Cardiac muscle cell (in vitro differentiated cells and primary cell): ENCODE results near the gene SEPTIN2. TPM values are rescaled to one million over a fixed set of nuclear protein-coding genes. Genes with fewer than 3 reads are reported as not detected.
A peak's percentile ranks its signal among the peaks of the same experiment; 100 is the strongest.

Source experiments
- DNase-seq, 2 donors: peaks; one replicate each; pipeline versions ENCODE4 v3.0.0 to v3.0.0-alpha.2; 2010 to 2017; ENCODE audit warnings: low read depth in 1 of 2, low spot score in 1 of 2
- H3K27ac ChIP-seq: fragments of 200-600 bp; sonication (generic); 2 replicates; pipeline ENCODE4 v1.5.1; 2016
- H3K27me3 ChIP-seq: fragments of 200-600 bp; sonication (generic); 2 replicates; pipeline ENCODE4 v1.6.0; 2016; ENCODE audit warnings: control low read depth
- H3K36me3 ChIP-seq: fragments of 200-600 bp; sonication (generic); 2 replicates; pipeline ENCODE4 v1.5.1; 2016; ENCODE audit warnings: control low read depth
- H3K4me1 ChIP-seq: fragments of 200-600 bp; sonication (generic); 2 replicates; pipeline ENCODE4 v1.8.1; 2017; ENCODE audit warnings: low read depth, mild to moderate bottlenecking, mixed run types
- H3K4me3 ChIP-seq: fragments of 200-600 bp; sonication (generic); 2 replicates; pipeline ENCODE4 v1.5.1; 2016; ENCODE audit warnings: mild to moderate bottlenecking
- H3K9me3 ChIP-seq: fragments of 200-600 bp; sonication (generic); 2 replicates; pipeline ENCODE4 v1.5.1; 2017; ENCODE audit warnings: low read depth, mild to moderate bottlenecking, control low read depth
- polyA plus RNA-seq: library from polyadenylated mRNA; unstranded; fragments of >200 nt; fragmentation: Nextera tagmentation; extraction: Ambion mirVana; gene quantifications from 2 replicates; pipeline ENCODE4 v1.2.1, GENCODE V29; 2016
- total RNA-seq: library from RNA; depleted of rRNA; stranded (reverse); fragments of >200 nt; gene quantifications from 2 replicates; pipeline ENCODE4 v1.2.3, GENCODE V29; 2016
- TF ChIP-seq, protein P1 (sequence below): IDR thresholded peaks from 2 replicates; pipeline ENCODE4 v1.5.1; 2012; ENCODE audit warnings: low read depth, mild to moderate bottlenecking, low read length

SEPTIN2 gene
- total and polyA plus RNA-seq, 2 experiments from 2014 or later, result 386 to 627 TPM

DNA sequence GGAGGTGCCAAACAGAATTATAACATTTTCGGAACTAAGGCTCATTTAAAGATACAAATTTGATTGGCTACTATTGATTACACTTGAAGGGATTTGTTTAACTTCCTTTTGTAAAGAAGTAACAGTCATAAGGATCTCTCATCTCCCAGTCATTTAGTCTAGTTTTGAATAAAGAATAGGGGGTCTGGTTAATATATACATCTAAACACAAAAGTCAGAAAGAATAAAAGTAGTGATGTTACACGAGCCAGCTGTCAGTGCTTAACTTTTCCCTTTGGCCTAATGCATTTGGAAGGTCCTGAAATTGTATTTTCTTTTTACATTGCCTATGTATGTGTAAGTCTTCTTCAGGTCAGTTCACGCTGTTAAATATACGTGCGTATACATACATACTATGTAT, 8.1 kb downstream of the SEPTIN2 start:
- H3K27me3 ChIP-seq, result no peaks in the 10 kb centered on the region
- no peaks in the 10 kb centered on the region for H3K9me3 ChIP-seq
- peaks cover 29% of the 10 kb centered on the region for H3K4me1 ChIP-seq
- peaks cover 24% of the 10 kb centered on the region for H3K36me3 ChIP-seq
- H3K27ac ChIP-seq, result peak overlapping the region; percentile 16
- TF ChIP-seq, protein P1, sequence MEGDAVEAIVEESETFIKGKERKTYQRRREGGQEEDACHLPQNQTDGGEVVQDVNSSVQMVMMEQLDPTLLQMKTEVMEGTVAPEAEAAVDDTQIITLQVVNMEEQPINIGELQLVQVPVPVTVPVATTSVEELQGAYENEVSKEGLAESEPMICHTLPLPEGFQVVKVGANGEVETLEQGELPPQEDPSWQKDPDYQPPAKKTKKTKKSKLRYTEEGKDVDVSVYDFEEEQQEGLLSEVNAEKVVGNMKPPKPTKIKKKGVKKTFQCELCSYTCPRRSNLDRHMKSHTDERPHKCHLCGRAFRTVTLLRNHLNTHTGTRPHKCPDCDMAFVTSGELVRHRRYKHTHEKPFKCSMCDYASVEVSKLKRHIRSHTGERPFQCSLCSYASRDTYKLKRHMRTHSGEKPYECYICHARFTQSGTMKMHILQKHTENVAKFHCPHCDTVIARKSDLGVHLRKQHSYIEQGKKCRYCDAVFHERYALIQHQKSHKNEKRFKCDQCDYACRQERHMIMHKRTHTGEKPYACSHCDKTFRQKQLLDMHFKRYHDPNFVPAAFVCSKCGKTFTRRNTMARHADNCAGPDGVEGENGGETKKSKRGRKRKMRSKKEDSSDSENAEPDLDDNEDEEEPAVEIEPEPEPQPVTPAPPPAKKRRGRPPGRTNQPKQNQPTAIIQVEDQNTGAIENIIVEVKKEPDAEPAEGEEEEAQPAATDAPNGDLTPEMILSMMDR, result no peak
- no peak for DNase-seq
- no peak overlapping the region for H3K4me3 ChIP-seq

DNA sequence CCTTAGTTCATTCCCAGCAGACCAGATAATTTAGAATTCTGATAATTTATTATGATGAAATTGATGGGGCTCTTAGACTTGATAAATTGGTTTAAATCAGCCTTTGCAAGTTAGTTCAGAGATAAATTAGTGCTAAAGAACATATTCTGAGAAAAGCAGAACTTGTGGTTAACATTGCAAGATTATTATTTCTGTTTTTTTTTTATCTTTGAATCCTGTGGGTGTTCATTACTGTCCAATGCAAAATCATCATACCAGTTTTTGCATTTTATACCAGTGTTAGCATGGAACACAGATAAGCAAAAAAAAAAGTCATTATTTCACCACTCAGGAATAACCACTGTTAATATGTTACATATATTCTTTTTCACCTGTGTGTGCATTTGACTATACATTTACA, 9.1 kb downstream of the SEPTIN2 start:
- no peaks in the 10 kb centered on the region for H3K27me3 ChIP-seq
- H3K36me3 ChIP-seq, result peaks cover 34% of the 10 kb centered on the region
- H3K4me1 ChIP-seq, result peaks cover 19% of the 10 kb centered on the region
- no peak overlapping the region for H3K4me3 ChIP-seq
- no peak for DNase-seq
- TF ChIP-seq, protein P1, result no peak
- no peaks in the 10 kb centered on the region for H3K9me3 ChIP-seq
- H3K27ac ChIP-seq, result no peak overlapping the region

DNA sequence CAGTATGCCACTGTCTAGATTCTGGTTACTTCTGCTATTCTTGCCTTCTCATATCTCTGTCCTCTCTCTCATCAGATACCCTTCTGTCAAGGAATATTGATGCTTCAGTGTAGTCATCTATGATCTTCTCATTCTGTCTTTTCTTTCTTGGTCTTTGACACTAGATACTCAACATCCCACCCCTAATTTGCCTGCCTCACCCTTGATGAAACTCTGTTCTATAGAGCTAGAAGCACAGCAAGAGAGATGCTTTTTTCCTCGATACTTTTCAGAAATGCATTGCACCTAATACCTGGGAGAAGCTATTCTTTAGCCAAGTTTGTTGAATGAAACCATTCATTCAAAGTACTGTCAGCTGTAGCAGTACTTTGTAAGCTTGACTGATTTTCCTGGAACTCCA, 9.5 kb downstream of the SEPTIN2 start:
- H3K27ac ChIP-seq, result no peak overlapping the region
- no peaks in the 10 kb centered on the region for H3K9me3 ChIP-seq
- peaks cover 35% of the 10 kb centered on the region for H3K36me3 ChIP-seq
- TF ChIP-seq, protein P1, result no peak
- no peak for DNase-seq
- H3K27me3 ChIP-seq, result no peaks in the 10 kb centered on the region
- peaks cover 14% of the 10 kb centered on the region for H3K4me1 ChIP-seq
- no peak overlapping the region for H3K4me3 ChIP-seq

DNA sequence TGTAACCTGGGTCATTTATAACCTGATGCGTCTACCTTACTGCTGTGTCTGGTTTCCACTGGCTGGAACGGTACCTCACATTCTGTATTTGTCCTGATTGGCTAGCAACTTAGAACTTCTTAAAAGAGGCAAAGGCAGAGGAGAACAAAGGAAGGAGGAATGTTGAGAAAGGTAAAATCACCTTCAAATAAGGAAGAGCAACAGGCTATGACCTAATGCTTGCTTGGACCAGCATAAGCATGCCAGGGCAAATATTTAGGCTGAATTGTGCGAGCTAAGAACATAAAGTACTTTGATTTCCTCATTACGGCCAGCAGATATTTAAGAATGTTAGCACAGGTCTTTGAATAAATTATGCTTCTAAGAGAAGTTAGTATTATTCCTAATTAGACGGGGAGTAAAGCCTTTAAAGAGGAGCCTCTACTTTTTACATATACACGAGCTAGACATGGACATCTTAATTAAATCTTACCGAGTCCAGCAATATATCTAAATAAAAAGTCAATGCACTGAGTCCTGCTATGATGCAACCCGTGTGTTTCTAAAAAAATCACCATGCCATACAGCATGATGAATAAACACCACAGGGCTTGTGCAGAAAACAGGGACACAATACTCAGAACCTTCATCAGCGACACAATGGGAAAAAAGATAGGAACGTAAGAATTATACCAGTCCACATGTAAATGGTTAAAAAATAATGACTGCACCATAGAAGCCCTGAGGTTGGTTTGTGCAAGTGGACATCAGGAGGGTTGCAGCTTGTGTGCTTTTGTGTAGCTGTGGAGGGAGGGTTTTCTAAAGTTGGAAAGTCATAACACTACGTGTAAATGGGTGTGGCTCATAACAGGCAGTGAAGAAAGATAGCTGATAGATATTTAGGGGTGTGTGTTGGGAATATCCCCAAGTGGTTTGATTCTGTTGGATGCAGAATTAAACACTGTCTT, 14.2 kb downstream of the SEPTIN2 start:
- Histone ChIP-seq H3K4me3 (no peak overlapping the region), H3K9me3 (no peaks in the 10 kb centered on the region), H3K27me3 (no peaks in the 10 kb centered on the region), H3K27ac (no peak overlapping the region), H3K4me1 (no peaks in the 10 kb centered on the region), H3K36me3 (peaks cover 37% of the 10 kb centered on the region)
- TF ChIP-seq, protein P1, result no peak
- DNase-seq, result no peak

DNA sequence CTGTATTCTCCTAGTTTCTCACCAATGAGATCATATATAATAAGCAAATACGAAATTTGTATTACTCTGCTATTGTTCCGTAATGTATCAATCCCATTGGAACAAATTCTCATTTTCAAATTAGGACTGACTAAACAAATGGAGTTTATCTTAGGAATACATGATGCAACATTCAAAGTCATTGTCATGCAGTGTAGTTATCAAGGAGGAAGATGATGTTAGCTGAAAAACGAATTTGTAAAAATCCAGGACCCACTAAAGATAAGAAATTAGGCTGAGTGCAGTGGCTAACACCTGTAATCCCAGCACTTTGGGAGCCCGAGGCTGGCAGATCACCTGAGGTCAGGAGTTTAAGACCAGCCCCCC, 14.9 kb downstream of the SEPTIN2 start:
- H3K4me3 ChIP-seq, result no peak overlapping the region
- no peaks in the 10 kb centered on the region for H3K27me3 ChIP-seq
- no peak overlapping the region for H3K27ac ChIP-seq
- no peak for DNase-seq
- peaks cover 36% of the 10 kb centered on the region for H3K36me3 ChIP-seq
- no peaks in the 10 kb centered on the region for H3K4me1 ChIP-seq
- no peaks in the 10 kb centered on the region for H3K9me3 ChIP-seq
- TF ChIP-seq, protein P1, result no peak
